GM12878 (cell line): ENCODE measurements around the gene LDLRAD4.

Source experiments
- CBX5 ChIP-seq: sonication (generic); IDR thresholded peaks from 2 replicates; pipeline ENCODE4 v1.6.1; 2016; ENCODE audit warnings: low read depth, moderate library complexity, mild to moderate bottlenecking, inconsistent platforms
- CHD4 ChIP-seq: fragments of 200-600 bp; sonication (generic); IDR thresholded peaks from 2 replicates; pipeline ENCODE4 v1.6.1; 2016; ENCODE audit warnings: mild to moderate bottlenecking
- CTCF ChIP-seq, 3 experiments: IDR thresholded peaks in 2 of 3; conservative IDR thresholded peaks in 1 of 3; 2 replicates each; pipeline ENCODE4 v1.5.1; 2011; ENCODE audit warnings: low read depth in 3 of 3, low read length in 3 of 3, mild to moderate bottlenecking in 3 of 3, control low read depth in 2 of 3, moderate library complexity in 2 of 3, inconsistent platforms in 1 of 3, mixed read lengths in 1 of 3; ENCODE audit not compliant: control insufficient read depth in 2 of 3, insufficient read depth in 1 of 3; ENCODE audit errors: extremely low read depth in 1 of 3
- HDGF ChIP-seq: fragments of 450-650 bp; IDR thresholded peaks from 2 replicates; pipeline ENCODE4 v1.6.1; 2016; ENCODE audit warnings: antibody characterized with exemption
- IRF5 ChIP-seq: fragments of 450-650 bp; IDR thresholded peaks from 2 replicates; pipeline ENCODE4 v1.6.1; 2017; ENCODE audit warnings: borderline replicate concordance
- KDM1A ChIP-seq: fragments of 200-600 bp; sonication (generic); IDR thresholded peaks from 2 replicates; pipeline ENCODE4 v1.6.1; 2016; ENCODE audit warnings: borderline replicate concordance
- LARP7 ChIP-seq: fragments of 450-650 bp; IDR thresholded peaks from 2 replicates; pipeline ENCODE4 v1.6.1; 2017; ENCODE audit warnings: mild to moderate bottlenecking
- PBX3 ChIP-seq: IDR thresholded peaks from 2 replicates; pipeline ENCODE4 v1.6.1; 2011; ENCODE audit warnings: mild to moderate bottlenecking, low read depth, low read length, moderate library complexity; ENCODE audit not compliant: insufficient replicate concordance
- POLR2A ChIP-seq: IDR thresholded peaks from 2 replicates; pipeline ENCODE4 v1.6.1; 2011; ENCODE audit warnings: low read depth, mild to moderate bottlenecking, low read length
- RCOR1 ChIP-seq: conservative IDR thresholded peaks from 2 replicates; pipeline ENCODE4 v1.6.1; 2012; ENCODE audit warnings: low read depth, low read length, improper control_type of control experiment
- REST ChIP-seq: IDR thresholded peaks from 2 replicates; pipeline ENCODE4 v1.6.1; 2012; ENCODE audit warnings: mild to moderate bottlenecking, low read depth, low read length
- SIN3A ChIP-seq: IDR thresholded peaks from 2 replicates; pipeline ENCODE4 v1.6.1; 2012; ENCODE audit warnings: low read depth, low read length, improper control_type of control experiment
- TCF3 ChIP-seq: IDR thresholded peaks from 2 replicates; pipeline ENCODE4 v1.6.1; 2012; ENCODE audit warnings: low read depth, mild to moderate bottlenecking, low read length, borderline replicate concordance; ENCODE audit not compliant: insufficient read depth
- USF1 ChIP-seq: IDR thresholded peaks from 2 replicates; pipeline ENCODE4 v1.6.1; 2011; ENCODE audit warnings: borderline replicate concordance, low read depth, mild to moderate bottlenecking, moderate library complexity, mixed read lengths, low read length; ENCODE audit not compliant: insufficient read depth; ENCODE audit errors: extremely low read length

GRCh38 chr18:13621886-13622619, 403.5 kb downstream of the LDLRAD4 start:
- TF ChIP-seq LARP7 (no peak), TCF3 (no peak), POLR2A (0 out of 2 replicates have a peak, but pooled peaks have one; percentile 16), IRF5 (no peak), CTCF (IDR thresholded peaks at IDR 0.05 in 2 of 3, conservative IDR thresholded peaks at IDR 0.05 in 1 of 3; ENCODE audit: control insufficient read depth in 2 of 3, extremely low read depth in 1 of 3, insufficient read depth in 1 of 3, low read depth in 3 of 3, low read length in 3 of 3) (no peak), USF1 (no peak), KDM1A (no peak), HDGF (no peak), CHD4 (no peak), PBX3 (no peak), REST (no peak), SIN3A (no peak), CBX5 (no peak), RCOR1 (no peak)
